PFSK-1 (cell line): ENCODE measurements around the gene TMEM125.

Experiments
- FOXP2 ChIP-seq: optimal IDR thresholded peaks from 2 replicates; pipeline ENCODE3; 2011; ENCODE audit warnings: borderline replicate concordance, control low read depth, inconsistent platforms; ENCODE audit not compliant: insufficient read depth; ENCODE audit errors: extremely low read length, extremely low read depth
- POLR2AphosphoS5 ChIP-seq: IDR thresholded peaks from 2 replicates; pipeline ENCODE4 v1.6.1; 2012; ENCODE audit warnings: low read depth, mild to moderate bottlenecking, control low read depth, low read length, moderate library complexity
- SIN3A ChIP-seq: IDR thresholded peaks from 2 replicates; pipeline ENCODE4 v1.6.1; 2012; ENCODE audit warnings: mild to moderate bottlenecking, low read length, moderate library complexity, borderline replicate concordance; ENCODE audit not compliant: insufficient read depth
- TAF1 ChIP-seq: IDR thresholded peaks from 2 replicates; pipeline ENCODE4 v1.6.1; 2012; ENCODE audit warnings: low read length, control low read depth, borderline replicate concordance; ENCODE audit not compliant: insufficient read depth
- TF ChIP-seq, protein P1 (sequence below), 2 experiments: IDR thresholded peaks; 2 replicates each; pipeline versions ENCODE4 v1.6.1 to v1.8.0; 2011 to 2012; ENCODE audit warnings: low read depth in 2 of 2, low read length in 2 of 2, control low read depth in 1 of 2, inconsistent platforms in 1 of 2, mild to moderate bottlenecking in 1 of 2, moderate library complexity in 1 of 2; ENCODE audit not compliant: insufficient read depth in 1 of 2

DNA sequence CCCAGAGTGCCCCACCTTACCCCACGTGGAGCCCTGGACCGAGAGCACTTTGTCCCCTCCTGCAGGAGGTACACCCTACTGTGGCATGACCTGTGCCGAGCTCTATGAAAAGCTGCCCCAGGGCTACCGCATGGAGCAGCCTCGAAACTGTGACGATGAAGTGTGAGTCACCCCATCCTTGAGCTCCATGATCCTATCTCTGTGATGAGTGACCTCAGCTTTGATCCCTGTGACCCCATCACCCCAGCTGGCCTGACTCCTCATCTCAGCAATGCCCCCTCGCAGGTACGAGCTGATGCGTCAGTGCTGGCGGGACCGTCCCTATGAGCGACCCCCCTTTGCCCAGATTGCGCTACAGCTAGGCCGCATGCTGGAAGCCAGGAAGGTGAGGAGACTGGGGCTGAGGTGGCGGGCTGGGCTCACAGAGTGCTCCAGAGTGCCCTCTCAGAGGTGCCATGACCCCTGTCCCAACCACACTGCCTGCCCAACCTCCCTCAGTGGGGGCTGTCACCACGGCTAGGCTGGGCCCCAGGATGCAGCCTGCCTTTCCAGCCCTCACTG, 51.6 kb downstream of the TMEM125 start:
- no peak for TF ChIP-seq TAF1
- no peak for TF ChIP-seq POLR2AphosphoS5
- TF ChIP-seq, protein P1, sequence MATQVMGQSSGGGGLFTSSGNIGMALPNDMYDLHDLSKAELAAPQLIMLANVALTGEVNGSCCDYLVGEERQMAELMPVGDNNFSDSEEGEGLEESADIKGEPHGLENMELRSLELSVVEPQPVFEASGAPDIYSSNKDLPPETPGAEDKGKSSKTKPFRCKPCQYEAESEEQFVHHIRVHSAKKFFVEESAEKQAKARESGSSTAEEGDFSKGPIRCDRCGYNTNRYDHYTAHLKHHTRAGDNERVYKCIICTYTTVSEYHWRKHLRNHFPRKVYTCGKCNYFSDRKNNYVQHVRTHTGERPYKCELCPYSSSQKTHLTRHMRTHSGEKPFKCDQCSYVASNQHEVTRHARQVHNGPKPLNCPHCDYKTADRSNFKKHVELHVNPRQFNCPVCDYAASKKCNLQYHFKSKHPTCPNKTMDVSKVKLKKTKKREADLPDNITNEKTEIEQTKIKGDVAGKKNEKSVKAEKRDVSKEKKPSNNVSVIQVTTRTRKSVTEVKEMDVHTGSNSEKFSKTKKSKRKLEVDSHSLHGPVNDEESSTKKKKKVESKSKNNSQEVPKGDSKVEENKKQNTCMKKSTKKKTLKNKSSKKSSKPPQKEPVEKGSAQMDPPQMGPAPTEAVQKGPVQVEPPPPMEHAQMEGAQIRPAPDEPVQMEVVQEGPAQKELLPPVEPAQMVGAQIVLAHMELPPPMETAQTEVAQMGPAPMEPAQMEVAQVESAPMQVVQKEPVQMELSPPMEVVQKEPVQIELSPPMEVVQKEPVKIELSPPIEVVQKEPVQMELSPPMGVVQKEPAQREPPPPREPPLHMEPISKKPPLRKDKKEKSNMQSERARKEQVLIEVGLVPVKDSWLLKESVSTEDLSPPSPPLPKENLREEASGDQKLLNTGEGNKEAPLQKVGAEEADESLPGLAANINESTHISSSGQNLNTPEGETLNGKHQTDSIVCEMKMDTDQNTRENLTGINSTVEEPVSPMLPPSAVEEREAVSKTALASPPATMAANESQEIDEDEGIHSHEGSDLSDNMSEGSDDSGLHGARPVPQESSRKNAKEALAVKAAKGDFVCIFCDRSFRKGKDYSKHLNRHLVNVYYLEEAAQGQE (IDR thresholded peaks at IDR 0.05; ENCODE audit: insufficient read depth in 1 of 2, low read depth in 2 of 2, low read length in 2 of 2): no peak
- no peak for TF ChIP-seq SIN3A
- TF ChIP-seq FOXP2: no peak
